ENCODE measurements around the gene NECTIN3.

Gene NECTIN3

DNA sequence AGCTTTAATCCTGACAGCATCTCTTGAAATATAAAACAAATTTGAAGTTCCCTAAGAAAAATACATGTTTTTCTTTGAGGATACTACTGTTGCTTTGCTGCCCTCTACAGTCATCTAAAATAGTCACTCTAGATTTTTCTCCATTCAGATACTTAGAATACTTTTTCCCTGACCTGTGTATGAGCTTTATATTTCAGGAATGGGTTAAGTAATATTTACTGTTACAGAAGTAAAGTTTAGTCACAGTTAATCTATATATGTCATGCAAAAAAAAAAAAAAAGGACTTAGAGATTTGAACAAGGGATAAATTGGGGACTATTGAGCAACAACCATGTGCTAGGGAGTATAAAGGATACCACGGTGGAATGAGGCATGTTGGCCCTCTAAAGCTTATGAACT lies 8.8 kb downstream of the NECTIN3 start:
- DNase-seq (ENCODE audit: low read depth in 1 of 2, low spot score in 1 of 2) = no peak

DNA sequence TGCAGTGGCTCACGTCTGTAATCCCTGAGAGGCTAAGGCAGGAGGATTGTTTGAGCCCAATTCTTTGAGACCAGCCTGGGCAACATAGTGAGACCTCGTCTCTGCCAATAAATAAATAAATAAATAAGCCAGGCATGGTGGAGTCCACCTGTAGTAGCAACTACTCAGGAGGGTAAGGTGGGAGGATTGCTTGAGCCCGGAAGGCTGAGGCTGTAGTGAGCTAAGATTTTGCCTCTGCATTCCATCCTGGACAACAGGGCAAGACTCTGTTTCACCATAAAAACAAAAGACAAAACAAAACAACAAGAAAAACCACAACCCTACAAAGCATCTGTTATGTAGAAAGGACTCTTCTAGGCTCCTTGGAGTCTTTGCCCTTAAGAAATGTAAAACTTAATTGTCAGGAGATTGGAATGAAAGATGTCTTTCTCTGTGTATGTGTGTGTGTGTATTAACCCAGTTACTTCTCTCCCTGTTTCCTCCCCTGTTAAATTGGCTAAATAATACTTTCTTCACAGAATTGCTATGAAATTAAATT lies 9.5 kb downstream of the NECTIN3 start:
- no peak for DNase-seq (ENCODE audit: low read depth in 1 of 2, low spot score in 1 of 2)

DNA sequence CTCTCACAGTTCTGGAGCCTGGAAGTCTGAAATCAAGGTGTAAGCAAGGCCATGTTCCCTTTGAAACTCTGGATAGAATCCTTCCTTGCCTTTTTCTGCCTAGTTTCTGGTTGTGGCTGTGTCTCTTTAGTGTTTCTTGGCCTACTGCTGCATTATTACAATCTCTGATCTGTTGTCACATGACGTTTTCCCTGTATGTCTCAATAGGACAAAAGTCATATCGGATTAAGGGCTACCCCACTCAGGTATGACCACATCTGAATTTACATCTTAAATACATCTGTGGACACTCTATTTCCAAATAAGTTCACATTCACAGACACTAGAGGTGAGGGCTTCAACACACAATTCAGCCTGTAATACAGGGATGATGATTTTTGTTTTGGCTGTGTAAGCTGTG lies 13.3 kb downstream of the NECTIN3 start:
- no peak for DNase-seq (ENCODE audit: low read depth in 1 of 2, low spot score in 1 of 2)

GRCh38 chr3:111087924-111088469 lies 16.4 kb downstream of the NECTIN3 start:
- no peak for DNase-seq (ENCODE audit: low read depth in 1 of 2, low spot score in 1 of 2)

DNA sequence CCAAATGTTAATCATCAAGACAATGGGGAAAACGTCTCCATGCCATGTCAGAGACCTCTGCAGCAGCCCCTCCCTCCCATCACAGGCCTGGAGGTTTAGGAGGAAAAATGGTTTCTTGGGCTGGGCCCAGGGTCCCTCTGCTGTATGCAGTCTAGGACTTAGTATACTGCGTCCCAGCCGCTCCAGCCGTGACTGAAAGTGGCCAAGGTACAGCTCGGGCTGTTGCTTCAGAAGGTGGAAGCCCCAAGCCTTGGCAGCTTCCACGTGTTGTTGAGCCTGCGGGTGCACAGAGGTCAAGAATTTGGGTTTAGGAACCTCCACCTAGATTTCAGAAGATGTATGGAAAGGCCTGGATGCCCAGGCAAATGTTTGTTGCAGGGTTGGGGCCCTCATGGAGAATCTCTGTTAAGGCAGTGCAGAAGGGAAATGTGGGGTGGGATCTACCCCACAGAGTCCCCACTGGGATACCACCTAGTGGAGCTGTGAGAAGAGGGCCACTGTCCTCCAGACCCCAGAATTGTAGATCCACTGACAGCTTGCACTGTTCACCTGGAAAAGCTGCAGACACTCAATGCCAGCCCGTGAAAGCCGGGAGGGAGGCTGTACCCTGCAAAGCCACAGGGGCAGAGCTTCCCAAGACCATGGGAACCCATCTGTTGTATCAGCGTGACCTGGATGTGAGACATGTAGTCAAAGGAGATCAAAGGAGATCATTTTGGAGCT lies 25.0 kb downstream of the NECTIN3 start:
- DNase-seq (ENCODE audit: low read depth in 1 of 2, low spot score in 1 of 2) = no peak

DNA sequence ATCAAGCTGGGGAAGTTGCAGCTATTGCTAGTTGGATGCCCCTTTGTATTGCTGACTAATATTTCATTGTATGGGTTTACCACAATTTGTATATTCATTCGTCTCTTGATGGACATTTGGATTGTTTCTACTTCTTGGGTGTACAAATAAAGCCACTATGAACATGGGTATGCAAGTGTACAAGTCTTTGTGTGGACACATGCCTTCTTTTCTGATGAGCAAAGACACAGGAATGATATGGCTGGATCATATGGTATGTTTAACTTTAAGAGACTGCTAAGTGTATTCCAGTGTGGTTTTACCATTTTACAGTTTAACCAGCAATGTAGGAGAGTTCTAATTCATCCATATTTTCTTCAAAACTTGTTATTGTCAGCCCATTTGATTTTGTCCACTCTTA lies 32.2 kb downstream of the NECTIN3 start:
- DNase-seq (ENCODE audit: low read depth in 1 of 2, low spot score in 1 of 2) = no peak

DNA sequence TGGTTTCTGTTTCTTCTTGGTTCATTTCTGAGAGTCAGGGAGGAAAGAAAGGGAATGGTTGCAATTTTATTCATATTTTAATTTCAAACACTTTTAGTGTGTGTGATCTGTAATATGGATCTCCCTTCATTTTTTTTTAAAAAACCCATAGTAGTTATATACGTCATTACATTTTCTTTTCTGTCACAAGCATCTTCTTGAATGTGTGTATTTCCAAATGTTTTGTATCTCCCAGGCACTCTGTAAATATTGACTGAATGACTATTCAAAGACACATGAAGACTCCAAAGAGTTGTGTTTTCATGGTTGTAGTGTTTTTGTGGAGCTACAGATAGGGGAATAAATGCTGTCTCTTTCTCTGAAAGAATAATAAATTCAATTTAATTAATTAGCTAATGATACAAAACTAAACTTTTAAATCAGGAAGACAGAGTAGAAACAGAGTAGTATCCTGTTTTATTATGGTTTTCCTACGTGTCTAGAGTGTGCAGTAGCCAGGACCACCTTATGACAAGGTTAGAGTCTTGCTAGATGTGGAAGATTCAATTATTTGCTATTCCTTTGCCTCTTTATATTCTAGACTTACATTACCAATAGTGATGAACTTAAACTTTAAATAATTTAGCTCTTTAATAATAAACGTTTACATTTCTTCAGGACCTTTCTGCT lies 35.5 kb downstream of the NECTIN3 start:
- DNase-seq (ENCODE audit: low read depth in 1 of 2, low spot score in 1 of 2) = no peak

DNA sequence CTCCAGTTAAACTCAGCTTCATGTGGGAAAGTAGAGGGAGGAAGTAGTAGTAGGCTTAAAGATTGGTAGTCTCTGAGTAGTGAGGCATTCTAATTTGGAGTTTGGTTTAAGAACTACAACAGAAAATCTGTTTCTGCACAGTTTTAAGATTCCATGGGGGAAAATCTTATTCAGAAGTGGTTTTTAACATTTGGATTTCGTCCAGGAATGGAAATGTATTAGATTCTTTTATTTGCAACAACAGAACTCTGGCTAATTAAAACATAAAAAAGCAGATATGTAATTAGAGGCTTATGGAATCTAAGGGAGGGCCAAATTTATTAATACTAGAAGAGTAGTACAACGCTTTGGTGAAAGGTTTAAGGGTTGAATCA lies 36.0 kb downstream of the NECTIN3 start:
- no peak for DNase-seq (ENCODE audit: low read depth in 1 of 2, low spot score in 1 of 2)

DNA sequence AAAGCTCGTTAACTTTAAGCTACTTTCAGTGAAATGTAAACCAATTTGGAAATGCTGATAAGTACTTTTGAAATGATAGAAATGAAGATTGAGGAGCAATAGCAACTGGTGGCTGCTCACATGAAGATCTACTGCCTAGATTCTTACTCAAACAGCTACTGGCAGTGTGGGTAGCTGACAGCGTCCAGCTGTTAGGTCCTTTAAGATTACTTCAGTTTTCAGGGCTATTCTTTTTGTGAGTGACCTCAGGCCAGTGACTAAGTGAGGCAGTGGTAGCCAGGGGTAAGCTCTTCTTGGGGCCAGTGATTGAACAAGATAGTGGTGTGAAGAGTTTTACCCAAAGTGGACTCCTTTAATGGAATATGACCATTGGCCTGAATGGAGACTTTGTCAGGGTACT lies 41.3 kb downstream of the NECTIN3 start:
- DNase-seq (ENCODE audit: low read depth in 1 of 2, low spot score in 1 of 2) = no peak

- no peak for DNase-seq (ENCODE audit: low read depth in 1 of 2, low spot score in 1 of 2)
These were observed 57.3 kb downstream of the NECTIN3 start for GRCh38 chr3:111128884-111129283.

DNA sequence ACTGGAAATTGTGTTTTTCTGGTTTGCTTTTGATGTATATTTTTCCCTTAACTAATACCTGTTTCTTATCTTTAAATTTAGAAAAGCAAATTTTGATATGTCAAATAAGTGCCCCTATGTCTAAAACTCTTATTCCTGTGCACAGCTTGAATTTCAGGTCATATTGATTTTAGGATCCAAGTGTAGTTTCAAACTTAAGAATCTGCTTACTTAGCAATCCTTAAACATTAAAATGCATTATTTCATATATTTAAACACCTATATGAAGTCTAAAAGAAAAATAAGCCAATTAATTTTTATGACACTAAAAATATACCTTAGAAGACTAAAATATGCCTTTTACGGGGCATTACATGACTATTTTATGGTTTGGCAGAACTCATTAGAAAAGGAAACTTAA lies 59.2 kb downstream of the NECTIN3 start:
- no peak for DNase-seq (ENCODE audit: low read depth in 1 of 2, low spot score in 1 of 2)

- no peak for DNase-seq (ENCODE audit: low read depth in 1 of 2, low spot score in 1 of 2)
These were observed 62.7 kb downstream of the NECTIN3 start for GRCh38 chr3:111134302-111134701.

- DNase-seq (ENCODE audit: low read depth in 1 of 2, low spot score in 1 of 2) = no peak
These were observed 79.8 kb downstream of the NECTIN3 start for GRCh38 chr3:111151438-111151837.

- DNase-seq (ENCODE audit: low read depth in 1 of 2, low spot score in 1 of 2) = no peak
These were observed 80.9 kb downstream of the NECTIN3 start for GRCh38 chr3:111152496-111152895.

- DNase-seq (ENCODE audit: low read depth in 1 of 2, low spot score in 1 of 2) = no peak
These were observed 84.9 kb downstream of the NECTIN3 start for GRCh38 chr3:111156517-111156916.

DNA sequence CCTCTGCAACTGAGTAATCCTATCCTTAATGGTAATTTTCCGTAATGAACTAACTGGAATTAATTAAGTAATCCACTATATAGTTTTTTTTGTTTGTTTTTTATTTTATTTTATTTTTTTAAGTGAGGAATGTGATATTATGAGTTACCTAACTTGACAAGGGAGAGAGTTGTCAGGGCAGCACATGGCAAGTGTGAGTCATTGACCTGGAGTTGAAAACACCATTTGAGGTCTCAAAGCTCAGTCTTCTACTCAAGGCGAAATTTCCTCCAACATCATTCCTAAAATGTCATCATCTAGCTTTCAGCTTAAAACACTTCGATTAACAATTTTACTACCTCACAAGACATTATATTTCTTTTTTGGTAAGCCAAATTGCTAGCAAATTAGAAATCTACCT lies 87.8 kb downstream of the NECTIN3 start:
- no peak for DNase-seq (ENCODE audit: low read depth in 1 of 2, low spot score in 1 of 2)

- DNase-seq (ENCODE audit: low read depth in 1 of 2, low spot score in 1 of 2) = no peak
These were observed 93.0 kb downstream of the NECTIN3 start for GRCh38 chr3:111164621-111165020.

DNA sequence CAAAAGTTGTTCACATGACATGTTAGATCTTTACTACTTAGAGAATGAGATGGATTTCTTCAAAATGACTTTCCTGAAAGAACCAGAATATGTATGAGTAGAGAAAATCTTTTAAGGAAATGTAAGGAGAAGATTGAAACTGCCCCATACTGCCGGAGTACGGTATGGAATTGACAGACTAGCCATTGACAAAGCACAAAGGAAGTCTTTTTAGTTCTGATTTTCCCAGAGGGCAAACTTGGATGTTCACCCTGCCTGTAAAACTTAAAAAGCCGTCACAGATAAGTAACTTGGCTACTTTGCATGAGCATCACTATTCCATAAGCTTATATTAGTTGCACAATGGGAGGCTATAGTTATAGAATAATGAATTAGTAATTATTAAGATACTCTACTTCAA lies 93.8 kb downstream of the NECTIN3 start:
- DNase-seq (ENCODE audit: low read depth in 1 of 2, low spot score in 1 of 2) = no peak

DNA sequence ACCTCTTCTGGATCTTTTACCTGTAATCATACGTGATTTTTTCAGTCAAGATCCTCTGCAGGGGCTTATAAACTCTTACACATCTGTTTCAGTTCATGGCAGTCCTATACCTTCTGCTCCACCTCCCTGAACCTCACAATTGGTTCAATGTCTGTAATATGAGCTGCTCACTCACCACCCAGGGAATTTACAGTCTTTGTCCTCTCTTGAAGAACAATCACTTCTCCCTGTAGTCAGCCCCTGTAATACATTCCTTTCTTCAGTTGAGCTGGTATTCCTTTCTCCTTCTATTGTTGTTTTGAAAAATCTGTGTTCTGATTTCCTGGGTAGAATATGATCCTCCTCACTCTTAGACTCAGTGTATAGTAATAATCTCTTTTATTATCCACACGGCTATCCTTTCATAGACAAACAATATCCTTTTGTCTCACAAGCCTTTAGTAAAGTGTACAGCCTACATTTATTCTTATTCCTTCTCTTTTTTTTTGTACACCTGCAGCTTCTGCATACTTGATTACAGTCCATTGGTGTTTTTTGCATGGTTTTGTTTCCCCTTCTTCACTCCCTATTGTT lies 101.8 kb downstream of the NECTIN3 start:
- DNase-seq (ENCODE audit: low read depth in 1 of 2, low spot score in 1 of 2) = no peak

DNA sequence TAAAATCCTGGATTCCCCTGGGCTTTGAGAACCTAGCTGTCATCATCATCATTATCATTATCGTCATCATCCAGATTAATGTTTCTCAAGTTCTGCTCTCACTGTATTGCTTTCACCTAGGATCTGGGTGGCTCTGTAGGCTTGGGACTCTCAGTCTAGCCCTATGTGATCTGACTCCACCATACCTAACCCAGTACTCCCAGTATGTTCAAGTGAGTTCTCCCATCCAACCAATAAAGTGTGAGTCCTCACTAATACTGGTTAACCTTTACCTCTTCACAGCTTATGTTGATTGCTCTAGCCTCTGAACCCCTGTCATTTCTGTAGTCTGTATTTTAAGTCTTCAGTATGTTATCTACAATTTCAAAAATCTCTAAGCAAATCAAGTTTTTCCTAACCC lies 102.3 kb downstream of the NECTIN3 start:
- no peak for DNase-seq (ENCODE audit: low read depth in 1 of 2, low spot score in 1 of 2)

- no peak for DNase-seq (ENCODE audit: low read depth in 1 of 2, low spot score in 1 of 2)
These were observed 118.9 kb downstream of the NECTIN3 start for GRCh38 chr3:111190518-111190917.

GRCh38 chr3:111193472-111193871 lies 121.9 kb downstream of the NECTIN3 start:
- no peak for DNase-seq (ENCODE audit: low read depth in 1 of 2, low spot score in 1 of 2)

Measured in activated CD4-positive, alpha-beta T cell treated with anti-CD3 and anti-CD28 coated beads, Interleukin-2, amount 50 U/mL, for 24 hours (primary cell).